NB4 (cell line): ENCODE data around the gene POM121L2.

Experiments
- DNase-seq: peaks from one replicate; pipeline ENCODE4 v3.0.0; 2010; ENCODE audit warnings: low read depth
- H3K4me3 ChIP-seq: one replicate; pipeline ENCODE4 v1.5.1; 2011; ENCODE audit warnings: mild to moderate bottlenecking, low read depth, low read length, moderate library complexity
- MYC ChIP-seq: IDR thresholded peaks from 2 replicates; pipeline ENCODE4 v1.6.1; 2011; ENCODE audit warnings: low read depth, low read length
- POLR2A ChIP-seq: IDR thresholded peaks from 2 replicates; pipeline ENCODE4 v1.6.1; 2011; ENCODE audit warnings: mild to moderate bottlenecking; ENCODE audit not compliant: insufficient read length; ENCODE audit errors: extremely low read depth
- TF ChIP-seq, protein P1 (sequence below): IDR thresholded peaks from 2 replicates; pipeline ENCODE4 v1.6.1; 2011; ENCODE audit warnings: low read depth, low read length
- TF ChIP-seq, protein P2 (sequence below): IDR thresholded peaks from one replicate; pipeline ENCODE4 v1.5.1; 2012; ENCODE audit warnings: low read depth, low read length

The POM121L2 gene

DNA sequence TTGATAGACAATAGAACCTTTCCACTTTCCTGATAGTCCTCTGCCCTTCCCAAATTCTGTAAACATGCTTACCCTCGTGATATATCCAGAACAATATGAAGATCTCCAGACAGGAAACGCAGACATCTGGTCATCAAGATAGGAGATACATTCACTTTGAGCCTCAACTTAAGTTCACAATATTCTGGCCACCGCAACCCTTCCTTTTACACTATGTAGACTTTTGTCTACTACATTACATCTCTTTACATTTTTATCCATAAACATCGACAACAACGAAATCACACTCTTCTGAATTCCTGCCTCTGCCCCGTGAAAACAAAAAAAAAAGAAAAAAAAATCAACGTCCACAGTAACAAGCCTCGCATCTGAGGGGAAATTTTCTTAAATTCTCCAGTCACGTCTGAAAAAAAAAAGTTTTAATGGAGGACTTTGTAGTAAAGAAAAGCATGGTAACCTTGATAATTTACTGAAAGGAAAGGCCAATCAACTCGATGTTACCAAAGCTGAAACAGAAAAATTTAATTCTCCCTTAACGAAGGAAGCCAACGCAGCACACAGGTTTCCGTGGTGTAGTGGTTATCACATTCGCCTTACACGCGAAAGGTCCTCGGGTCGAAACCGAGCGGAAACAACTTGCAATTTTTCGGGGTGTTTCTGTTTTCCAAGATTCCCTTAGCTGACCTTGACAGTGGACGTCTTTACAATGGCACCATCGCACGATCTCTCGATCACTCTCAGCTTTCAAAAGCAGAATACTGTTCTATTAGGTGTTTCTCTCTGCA lies 21.8 kb downstream of the POM121L2 start:
- H3K4me3 ChIP-seq, result no peak overlapping the region
- DNase-seq, result no peak

DNA sequence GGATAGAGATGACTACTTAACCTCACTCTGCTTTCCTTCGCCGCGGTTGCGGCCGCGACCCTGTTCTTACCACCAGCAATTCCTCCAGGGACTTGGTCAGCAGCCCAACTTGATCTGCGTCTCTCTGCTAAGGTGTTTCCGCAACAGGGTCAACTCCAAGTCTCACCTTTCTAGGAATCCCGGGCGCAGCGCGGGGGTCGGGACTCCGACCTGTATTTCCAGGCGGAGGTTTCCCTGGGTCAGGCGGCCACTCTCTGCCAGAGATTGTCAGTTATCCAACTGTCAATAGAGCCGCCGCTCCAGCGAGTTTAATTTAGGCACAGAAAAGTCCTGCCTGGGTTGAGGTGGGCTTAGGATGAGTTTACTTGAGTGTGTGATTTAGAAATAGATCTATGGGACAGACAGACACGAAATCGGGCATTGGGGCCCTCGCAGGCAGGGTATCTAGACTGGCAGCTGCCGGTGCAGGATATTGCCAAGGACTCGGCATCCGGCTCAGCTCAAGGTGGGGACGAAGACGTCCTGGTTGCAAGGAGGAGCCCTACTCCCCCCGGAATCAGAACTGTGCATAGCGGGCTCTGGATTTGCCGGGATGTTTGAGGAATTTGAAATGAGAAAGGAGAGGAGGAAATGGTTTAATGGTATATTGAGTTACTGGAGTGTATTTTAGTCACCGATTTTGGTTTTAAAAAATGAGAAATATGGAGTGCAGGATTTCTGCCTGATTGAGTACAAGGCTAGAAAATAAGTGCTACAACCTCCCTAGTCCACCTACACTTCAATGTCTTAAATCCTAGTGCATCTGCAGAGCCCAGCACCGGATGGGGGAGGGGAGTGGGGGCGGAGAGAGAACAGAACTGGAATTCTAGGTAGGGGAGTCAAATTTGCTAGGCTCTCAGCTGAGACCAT lies 23.7 kb downstream of the POM121L2 start:
- peak; percentile 56 for DNase-seq
- peak overlapping the region; percentile 56 for H3K4me3 ChIP-seq
- TF ChIP-seq MYC (no peak), POLR2A (no peak)
- TF ChIP-seq, protein P1, sequence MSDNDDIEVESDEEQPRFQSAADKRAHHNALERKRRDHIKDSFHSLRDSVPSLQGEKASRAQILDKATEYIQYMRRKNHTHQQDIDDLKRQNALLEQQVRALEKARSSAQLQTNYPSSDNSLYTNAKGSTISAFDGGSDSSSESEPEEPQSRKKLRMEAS, result no peak
- TF ChIP-seq, protein P2, sequence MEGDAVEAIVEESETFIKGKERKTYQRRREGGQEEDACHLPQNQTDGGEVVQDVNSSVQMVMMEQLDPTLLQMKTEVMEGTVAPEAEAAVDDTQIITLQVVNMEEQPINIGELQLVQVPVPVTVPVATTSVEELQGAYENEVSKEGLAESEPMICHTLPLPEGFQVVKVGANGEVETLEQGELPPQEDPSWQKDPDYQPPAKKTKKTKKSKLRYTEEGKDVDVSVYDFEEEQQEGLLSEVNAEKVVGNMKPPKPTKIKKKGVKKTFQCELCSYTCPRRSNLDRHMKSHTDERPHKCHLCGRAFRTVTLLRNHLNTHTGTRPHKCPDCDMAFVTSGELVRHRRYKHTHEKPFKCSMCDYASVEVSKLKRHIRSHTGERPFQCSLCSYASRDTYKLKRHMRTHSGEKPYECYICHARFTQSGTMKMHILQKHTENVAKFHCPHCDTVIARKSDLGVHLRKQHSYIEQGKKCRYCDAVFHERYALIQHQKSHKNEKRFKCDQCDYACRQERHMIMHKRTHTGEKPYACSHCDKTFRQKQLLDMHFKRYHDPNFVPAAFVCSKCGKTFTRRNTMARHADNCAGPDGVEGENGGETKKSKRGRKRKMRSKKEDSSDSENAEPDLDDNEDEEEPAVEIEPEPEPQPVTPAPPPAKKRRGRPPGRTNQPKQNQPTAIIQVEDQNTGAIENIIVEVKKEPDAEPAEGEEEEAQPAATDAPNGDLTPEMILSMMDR, result no peak

More for the DNA sequence above, 21.8 kb downstream of the POM121L2 start:
- TF ChIP-seq, protein P2, result no peak
- TF ChIP-seq, protein P1, result no peak
- TF ChIP-seq MYC, result no peak
- no peak for TF ChIP-seq POLR2A

DNA sequence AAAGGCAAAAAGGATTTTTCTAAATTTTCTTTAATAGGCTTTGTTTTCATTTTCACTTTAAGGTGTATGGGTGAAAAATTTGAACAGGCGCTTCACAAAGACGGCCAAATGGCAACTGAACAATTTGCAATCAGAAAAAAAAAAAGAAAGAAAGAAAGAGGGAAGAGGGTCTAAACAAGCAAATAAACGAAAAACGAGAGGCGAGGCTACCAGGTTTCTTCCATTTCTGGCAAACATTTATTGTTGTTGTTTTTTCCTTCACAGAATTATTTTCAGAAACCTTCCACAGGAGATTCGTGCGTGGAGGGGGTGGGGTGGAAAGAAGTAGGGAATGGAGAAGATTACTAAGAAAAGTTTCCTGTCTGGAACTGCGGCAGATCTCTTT lies 24.3 kb downstream of the POM121L2 start:
- peak overlapping the region; percentile 56 for H3K4me3 ChIP-seq
- no peak for DNase-seq
- TF ChIP-seq POLR2A (no peak), MYC (no peak)
- TF ChIP-seq, protein P1, result no peak
- TF ChIP-seq, protein P2, result no peak

DNA sequence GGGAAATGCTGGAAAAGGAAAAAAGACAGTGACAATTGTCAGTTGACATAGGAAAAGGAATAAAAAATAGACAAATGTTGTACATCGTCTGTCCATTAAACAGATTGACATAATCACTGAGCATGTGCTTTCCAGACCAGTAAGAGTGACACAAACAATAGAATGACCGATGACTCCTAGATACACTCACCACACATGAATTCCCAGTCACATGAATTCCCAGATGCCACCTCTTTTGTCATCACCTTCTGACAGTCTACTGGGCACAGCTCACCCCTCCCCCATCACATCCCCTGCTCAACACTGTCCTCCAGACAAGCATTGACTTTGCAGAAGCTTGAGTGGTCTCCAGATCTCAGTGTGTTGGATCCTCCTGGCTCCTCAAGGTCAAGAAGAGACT lies 25.9 kb downstream of the POM121L2 start:
- H3K4me3 ChIP-seq, result no peak overlapping the region
- TF ChIP-seq, protein P1, result no peak
- TF ChIP-seq, protein P2, result no peak
- TF ChIP-seq MYC (no peak), POLR2A (no peak)
- no peak for DNase-seq

DNA sequence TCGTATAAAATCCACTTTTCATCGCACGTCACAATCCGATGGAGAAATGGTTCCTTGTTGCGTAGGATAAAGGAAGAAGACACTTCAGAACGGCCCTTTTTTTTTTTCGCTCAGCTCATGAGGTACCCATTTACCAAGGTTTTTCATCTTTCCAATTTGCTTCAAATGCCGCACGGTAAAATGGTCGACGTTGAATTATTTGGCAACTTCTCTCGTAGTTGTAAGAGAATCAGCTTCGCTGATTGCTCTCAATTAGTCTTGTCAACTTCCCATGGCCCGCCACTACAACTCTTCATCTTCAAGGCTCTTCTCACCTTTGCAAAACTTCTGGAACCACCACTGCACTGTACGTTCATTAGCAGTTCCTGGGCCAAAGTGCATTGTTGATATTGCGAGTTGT lies 28.8 kb downstream of the POM121L2 start:
- DNase-seq, result no peak
- no peak for TF ChIP-seq MYC
- TF ChIP-seq, protein P2, result no peak
- TF ChIP-seq, protein P1, result no peak
- TF ChIP-seq POLR2A, result no peak
- no peak overlapping the region for H3K4me3 ChIP-seq
